ENCODE data around the gene DNAJB6. TPM values are rescaled to one million over a fixed set of nuclear protein-coding genes. Genes with fewer than 3 reads are reported as not detected.

Gene DNAJB6
- total RNA-seq, 4 donors from 2014 or later, result 179 to 254 (median 212) TPM

DNA sequence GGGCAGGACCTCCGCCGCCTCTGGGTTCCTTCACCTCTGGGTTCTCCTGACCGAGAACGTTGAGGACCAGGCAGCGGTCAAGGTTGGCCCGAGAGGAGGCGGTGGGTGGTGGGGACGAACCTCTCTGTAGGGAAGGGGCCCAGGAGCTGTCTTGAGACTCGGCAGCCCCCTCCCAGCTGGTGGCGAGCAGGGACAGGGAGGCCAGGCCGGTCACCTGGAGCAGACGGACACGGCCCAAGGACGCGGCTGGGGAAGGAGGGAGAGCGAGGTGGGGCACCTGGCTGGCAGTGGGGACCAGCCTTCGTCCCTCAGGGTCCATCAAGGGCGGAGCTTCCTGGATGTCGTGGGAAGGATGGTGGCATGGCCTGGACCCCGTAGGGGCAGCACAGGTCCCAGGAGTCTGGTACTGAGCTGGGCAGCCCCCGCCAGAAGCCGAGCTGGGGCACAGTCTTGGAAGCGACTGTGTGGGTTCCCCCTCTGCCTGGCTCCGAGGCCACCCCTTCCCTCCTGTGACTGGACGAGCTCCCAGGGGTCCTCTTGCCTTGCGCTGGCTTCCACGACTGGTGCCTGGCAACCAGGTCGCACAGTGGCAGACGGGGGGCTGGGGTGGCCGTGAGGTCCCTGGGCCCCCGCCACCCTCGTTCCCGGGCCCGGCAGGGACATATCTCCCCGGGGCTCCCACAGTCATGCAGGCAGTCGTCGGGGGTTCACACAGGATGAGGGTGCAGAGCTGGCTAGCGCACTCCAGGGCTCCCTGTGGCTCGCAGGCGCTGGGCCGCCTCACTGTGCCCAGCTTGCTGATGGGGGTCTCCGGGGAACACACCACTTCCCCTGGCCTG, 89.9 kb downstream of the DNAJB6 start:
- TF ChIP-seq, protein P1, sequence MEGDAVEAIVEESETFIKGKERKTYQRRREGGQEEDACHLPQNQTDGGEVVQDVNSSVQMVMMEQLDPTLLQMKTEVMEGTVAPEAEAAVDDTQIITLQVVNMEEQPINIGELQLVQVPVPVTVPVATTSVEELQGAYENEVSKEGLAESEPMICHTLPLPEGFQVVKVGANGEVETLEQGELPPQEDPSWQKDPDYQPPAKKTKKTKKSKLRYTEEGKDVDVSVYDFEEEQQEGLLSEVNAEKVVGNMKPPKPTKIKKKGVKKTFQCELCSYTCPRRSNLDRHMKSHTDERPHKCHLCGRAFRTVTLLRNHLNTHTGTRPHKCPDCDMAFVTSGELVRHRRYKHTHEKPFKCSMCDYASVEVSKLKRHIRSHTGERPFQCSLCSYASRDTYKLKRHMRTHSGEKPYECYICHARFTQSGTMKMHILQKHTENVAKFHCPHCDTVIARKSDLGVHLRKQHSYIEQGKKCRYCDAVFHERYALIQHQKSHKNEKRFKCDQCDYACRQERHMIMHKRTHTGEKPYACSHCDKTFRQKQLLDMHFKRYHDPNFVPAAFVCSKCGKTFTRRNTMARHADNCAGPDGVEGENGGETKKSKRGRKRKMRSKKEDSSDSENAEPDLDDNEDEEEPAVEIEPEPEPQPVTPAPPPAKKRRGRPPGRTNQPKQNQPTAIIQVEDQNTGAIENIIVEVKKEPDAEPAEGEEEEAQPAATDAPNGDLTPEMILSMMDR (IDR thresholded peaks at IDR 0.05), result no peak
- TF ChIP-seq POLR2A (IDR thresholded peaks at IDR 0.05), result no peak
- 87 to 92% methylated on average over 33 of the region's 42 CpGs for WGBS, 2 donors
- DNase-seq (ENCODE audit: low spot score in 2 of 2), result no peak
- no peak overlapping the region for H3K4me3 ChIP-seq (ENCODE audit: low read depth, poor library complexity, severe bottlenecking)
- intact Hi-C loops (cut with DNase I; ENCODE audit: low total_unique reads), result no loop called here

DNA sequence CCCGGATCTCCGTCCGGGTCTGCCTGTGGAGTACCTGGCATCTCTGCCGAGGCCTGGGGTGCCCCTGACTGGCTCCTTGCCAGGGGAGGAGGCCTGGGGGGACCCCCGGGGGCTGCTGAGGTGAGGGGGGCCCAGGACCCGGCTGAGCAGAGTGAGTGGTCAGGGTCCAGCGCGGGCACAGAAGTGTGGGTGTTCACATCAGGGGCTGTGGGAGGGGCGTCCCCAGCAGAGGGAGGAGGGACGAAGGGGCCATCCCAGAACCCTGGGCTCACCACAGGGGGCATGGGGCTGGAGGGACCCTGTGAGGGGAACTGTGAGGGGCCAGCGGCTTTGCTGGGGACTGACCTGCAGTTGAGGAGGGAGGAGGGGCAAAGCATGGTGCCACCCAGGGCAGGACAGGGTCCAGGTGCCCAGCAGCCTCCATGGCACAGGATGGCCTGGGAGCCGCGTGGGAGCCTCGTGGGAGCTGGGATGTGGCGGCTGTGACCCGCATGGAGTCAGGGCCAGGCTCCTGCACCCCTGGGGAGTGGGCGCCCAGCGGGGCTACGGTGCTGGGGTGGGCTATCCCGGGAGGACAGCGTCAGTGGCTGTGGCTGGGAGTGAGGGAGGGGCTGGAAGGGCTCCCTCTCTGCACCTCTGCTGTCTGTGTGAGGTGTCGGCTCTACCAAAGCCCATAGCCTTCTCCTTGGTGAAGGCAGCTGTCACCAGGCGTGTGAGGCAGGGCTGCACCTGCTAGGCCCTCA, 91.2 kb downstream of the DNAJB6 start:
- no peak overlapping the region for H3K4me3 ChIP-seq (ENCODE audit: low read depth, poor library complexity, severe bottlenecking)
- DNase-seq (ENCODE audit: low spot score in 2 of 2), result no peak
- TF ChIP-seq, protein P1 (IDR thresholded peaks at IDR 0.05), result no peak
- no peak for TF ChIP-seq POLR2A (IDR thresholded peaks at IDR 0.05)
- intact Hi-C loops (cut with DNase I; ENCODE audit: low total_unique reads), result no loop called here
- 87 to 89% methylated on average over 15 to 22 of the region's 23 CpGs for WGBS, 2 donors

DNA sequence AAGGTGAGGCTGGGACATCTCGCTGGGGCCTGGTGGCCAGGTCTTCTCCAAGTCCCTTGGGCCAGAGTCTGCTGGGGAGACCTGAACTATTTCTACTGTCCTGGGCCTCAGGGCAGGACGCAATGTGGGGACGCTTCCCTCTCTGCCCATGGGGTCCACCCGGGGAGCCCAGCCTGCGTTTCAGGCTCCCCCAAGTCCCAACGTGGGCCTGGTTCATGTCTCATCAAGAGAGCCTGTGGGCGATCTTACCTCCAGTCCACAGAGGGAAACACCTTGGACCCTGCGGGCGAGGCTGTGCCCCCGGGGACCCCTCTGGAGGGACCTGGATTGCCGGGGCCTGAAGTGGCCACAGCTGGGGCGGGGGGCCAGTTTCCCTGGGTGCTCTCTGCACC, 91.7 kb downstream of the DNAJB6 start:
- intact Hi-C loops (cut with DNase I; ENCODE audit: low total_unique reads), result no loop called here
- TF ChIP-seq POLR2A (IDR thresholded peaks at IDR 0.05), result no peak
- TF ChIP-seq, protein P1 (IDR thresholded peaks at IDR 0.05), result no peak
- no peak for DNase-seq (ENCODE audit: low spot score in 2 of 2)
- no peak overlapping the region for H3K4me3 ChIP-seq (ENCODE audit: low read depth, poor library complexity, severe bottlenecking)
- WGBS, 2 donors, result 86 to 87% methylated on average over 3 to 9 of the region's 12 CpGs

DNA sequence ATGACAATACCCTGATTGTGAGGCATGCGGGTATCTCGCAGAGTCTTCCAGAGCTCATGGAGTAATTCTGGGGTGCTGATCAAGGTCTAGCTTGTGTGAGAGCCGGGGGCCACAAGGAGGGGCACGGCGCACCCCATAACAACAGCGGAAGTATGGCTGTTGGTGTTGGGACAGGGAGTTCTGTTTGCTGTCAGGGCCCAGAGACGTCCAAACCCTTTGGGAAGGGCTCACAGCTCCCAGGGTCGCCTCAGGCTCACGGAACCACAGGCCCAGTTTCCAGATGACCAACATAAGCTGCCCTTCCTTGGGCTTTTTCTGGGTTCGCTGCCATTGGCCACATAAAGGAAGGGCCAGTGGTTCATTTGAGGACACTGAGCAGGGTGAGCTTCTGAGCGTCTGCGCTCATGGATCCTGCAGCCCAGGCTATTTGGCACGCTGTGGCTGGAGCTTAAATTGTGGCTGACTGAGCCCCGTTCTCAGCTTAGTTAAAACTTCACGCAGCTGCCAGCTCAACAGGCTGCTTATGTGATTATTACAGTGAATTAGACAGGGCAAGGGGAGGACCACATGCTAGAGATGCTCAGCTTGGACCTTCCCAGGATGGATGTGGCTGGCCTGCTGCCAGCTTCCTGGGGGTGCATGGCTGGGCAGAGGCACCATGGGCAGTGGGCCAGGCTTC, 92.3 kb downstream of the DNAJB6 start:
- intact Hi-C loops (cut with DNase I; ENCODE audit: low total_unique reads), result no loop called here
- WGBS, 2 donors, result 71 to 80% methylated on average over 8 to 15 of the region's 15 CpGs
- H3K4me3 ChIP-seq (ENCODE audit: low read depth, poor library complexity, severe bottlenecking), result no peak overlapping the region
- no peak for DNase-seq (ENCODE audit: low spot score in 2 of 2)
- TF ChIP-seq POLR2A (IDR thresholded peaks at IDR 0.05), result no peak
- TF ChIP-seq, protein P1 (IDR thresholded peaks at IDR 0.05), result no peak

DNA sequence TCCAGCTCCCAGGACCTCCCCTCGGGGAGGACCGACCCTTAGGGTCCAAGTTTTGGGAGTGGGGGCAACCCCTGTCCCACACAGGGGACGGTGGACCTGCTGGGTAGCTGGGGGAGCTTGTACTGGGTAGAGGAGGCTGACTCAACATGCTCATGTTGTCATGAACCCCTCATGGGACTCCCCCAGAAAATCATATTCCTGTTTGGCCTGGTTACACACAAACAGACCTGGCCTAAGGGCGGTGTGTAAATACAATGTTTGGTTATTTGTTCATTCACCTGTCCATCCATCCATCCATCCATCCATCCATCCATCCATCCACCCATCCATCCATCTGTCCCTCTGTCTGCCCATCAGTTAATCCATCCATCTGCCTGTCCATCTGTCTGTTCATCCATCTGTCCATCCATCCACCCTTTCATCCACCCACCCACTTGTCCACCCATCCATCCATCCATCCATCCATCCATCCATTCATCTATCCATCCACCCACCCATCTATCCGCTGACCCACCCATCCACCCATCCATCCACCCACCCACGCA, 92.9 kb downstream of the DNAJB6 start:
- DNase-seq (ENCODE audit: low spot score in 2 of 2), result no peak

More for the DNA sequence above, 92.9 kb downstream of the DNAJB6 start:
- WGBS, 2 donors, result 92 to 100% methylated on average over 4 to 6 of the region's 6 CpGs
- no peak overlapping the region for H3K4me3 ChIP-seq (ENCODE audit: low read depth, poor library complexity, severe bottlenecking)
- TF ChIP-seq POLR2A (IDR thresholded peaks at IDR 0.05), result no peak
- TF ChIP-seq, protein P1 (IDR thresholded peaks at IDR 0.05), result no peak
- intact Hi-C loops (cut with DNase I; ENCODE audit: low total_unique reads), result loop anchor here (10.0 kb wide), 1 partner anchor 965 kb away; no protein-coding TSS in a partner anchor

All from lower leg skin (tissue), 4 donors.